GM19193 (cell line): Measurements from ENCODE around the gene GNAZ.

Experiments used
- POLR2A ChIP-seq: IDR thresholded peaks from 4 replicates; pipeline ENCODE4 v1.6.1; 2011; ENCODE audit not compliant: insufficient read depth, insufficient read length; ENCODE audit errors: extremely low read depth

Gene GNAZ

DNA sequence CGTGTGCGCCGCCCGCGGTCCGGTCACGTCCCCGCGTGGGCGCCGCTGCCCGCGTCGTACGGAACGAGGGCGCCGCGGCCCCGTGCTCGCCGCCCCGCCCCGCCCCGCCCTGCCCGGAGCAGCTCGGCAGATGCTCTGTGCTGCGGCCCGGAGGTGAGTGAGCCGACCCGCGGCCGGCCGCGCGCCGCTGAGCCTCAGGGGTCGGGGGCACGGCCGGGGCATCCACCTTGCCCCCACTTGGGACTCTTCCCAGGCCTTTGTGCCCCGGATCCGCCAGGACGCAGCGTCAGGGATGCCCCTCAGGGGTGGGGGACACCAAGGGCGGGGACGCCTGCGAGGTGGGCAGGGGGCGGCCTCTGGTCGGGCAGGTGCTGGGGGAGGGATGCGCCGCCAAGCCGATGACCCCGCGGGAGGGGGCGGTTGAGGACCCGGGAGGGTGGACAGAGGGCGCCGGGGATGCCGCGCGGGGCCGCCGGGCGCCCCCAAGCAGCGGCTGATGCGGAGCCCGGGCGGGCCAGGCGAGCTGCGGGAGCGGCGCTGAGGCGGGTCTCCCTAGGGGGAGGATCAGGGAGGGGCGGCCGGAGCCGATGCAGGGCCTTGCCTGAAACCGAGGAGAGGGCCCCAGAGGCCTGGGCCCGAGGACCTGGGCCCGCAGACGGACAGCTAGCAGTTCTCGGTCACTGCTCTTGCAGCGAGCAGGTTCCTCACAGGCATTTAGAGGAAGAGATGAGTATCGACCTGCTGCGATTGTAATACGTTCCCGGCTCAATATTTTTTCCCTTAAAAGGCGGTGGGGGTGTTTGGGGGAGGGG is at the start of gene GNAZ:
Gene GNAZ (plus strand): TSS at position 102 of the 812 bp plus-strand sequence. CDS start 25,177 bp downstream, outside the sequence.
- no peak for TF ChIP-seq POLR2A

DNA sequence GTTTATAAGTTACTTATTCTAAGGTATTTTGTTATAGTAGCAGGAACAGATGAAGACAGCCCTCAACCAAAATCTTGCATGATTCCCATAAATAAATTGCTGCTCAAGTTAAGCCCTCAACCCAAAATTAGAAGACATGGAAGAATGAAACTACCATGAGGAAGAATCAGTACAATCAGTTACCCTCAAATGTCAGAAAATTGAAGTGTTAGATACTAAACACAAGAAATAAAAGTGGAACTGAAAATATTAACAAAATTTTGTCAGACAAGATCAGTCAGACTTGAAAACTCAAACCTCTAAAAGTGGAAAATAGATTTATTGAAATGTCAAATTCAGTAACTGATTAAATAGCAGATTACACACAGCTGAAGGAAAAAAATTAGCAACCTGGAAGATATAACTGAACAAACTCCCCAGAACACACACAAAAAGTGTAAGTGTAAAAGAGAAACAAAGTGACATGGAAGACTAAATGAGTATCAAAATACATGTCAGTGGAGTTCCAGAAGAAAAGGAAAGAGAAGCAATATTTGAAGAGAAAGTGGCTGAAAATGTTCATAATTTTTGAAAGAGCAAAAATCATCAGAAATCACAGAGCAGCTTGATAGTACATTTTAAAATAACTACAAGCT is 49.5 kb upstream of the GNAZ start:
- TF ChIP-seq POLR2A, result no peak

GRCh38 chr22:23023294-23023693 is 47.0 kb upstream of the GNAZ start:
- TF ChIP-seq POLR2A, result no peak

- TF ChIP-seq POLR2A, result no peak
These were observed 43.5 kb upstream of the GNAZ start for GRCh38 chr22:23026777-23027176.

DNA sequence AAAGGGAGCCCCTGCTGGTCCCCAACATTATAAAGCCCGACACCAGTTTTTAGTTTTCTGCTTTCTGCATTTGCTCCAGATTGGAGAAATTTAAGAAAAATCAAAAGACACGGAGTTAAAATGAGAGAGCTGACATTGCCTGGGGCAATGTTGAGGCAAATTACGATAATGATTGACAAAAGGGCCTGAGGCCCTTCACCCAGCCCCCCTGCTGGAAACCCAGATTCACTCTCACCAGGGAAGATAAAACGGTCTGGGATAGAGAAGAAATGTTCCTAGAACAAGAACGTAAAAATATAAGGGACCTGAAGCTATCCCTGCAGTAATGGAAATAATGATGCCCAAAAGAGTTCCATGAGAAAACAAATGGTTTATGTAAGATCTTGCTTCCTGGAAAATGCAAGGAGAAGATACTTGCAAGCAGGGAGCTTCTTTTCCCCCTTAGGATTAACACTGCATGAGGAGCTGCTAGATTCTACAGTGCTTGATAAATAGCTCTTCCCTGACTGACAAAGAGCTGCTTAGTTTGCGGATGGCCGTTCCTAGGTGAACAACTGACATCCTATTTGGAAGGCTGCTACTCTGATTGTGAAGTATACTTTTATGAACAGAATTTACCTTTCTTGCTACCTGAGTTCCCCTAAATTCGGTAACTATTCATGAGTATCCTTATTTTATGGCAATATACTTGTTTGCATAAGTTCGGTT is 40.6 kb upstream of the GNAZ start:
- TF ChIP-seq POLR2A, result no peak

- no peak for TF ChIP-seq POLR2A
These were observed 38.9 kb upstream of the GNAZ start for GRCh38 chr22:23031381-23031780.

- no peak for TF ChIP-seq POLR2A
These were observed 38.5 kb upstream of the GNAZ start for GRCh38 chr22:23031786-23032185.

DNA sequence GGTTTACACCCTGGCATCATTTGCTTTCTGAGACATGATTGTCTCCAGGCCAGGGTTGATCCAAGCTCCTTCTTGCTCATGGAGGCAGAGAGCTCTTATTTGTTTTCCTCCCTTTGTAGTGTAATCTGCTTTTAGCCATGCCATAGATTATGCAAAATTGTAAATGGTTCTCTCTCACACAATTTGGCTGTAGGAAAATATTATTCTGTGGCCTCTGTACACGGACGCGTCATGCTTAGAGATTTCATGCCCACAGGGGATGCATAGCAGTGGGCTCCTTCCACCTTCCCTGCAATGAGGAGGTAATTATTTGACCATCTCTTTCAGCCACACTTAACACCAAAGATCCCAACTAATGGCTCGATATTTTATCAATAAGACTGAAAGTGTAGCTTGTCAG is 37.7 kb upstream of the GNAZ start:
- TF ChIP-seq POLR2A, result no peak

DNA sequence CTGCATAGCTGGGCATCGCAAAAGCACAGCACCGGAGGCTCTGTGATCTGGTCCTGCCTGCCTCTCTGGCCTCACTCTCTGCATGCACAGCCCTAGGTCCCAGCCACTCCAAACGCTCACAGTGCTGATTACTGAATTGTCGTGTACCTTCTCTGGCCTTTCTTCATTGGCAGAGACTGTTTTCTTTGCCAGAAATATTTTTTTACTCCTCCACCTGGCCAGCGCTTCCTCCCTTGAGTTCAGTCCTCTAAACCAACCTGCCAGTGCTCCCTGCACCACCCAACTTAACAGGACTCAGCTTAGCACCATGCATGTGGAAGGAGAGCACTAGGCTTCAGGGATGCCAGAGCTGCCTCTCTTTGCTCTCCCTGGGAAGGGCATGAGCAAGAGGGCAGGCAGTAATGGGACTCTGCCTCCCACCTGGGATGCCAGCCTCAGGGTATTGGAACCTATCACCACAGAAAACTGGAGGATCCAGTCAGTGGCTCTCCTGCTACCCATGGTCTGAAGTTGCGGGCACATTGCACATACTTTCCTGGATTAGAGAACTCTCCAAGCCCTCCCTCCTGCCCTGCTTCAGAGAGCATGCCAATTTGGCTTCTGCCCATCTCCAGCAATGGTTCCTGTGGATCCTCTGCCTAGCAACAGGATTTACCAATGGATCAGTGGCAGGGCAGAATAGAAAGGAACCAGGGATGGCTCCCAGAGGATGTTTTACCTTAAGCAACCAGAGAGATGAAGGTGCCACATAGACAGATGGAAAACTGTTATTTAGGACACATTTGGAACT is 37.0 kb upstream of the GNAZ start:
- no peak for TF ChIP-seq POLR2A

DNA sequence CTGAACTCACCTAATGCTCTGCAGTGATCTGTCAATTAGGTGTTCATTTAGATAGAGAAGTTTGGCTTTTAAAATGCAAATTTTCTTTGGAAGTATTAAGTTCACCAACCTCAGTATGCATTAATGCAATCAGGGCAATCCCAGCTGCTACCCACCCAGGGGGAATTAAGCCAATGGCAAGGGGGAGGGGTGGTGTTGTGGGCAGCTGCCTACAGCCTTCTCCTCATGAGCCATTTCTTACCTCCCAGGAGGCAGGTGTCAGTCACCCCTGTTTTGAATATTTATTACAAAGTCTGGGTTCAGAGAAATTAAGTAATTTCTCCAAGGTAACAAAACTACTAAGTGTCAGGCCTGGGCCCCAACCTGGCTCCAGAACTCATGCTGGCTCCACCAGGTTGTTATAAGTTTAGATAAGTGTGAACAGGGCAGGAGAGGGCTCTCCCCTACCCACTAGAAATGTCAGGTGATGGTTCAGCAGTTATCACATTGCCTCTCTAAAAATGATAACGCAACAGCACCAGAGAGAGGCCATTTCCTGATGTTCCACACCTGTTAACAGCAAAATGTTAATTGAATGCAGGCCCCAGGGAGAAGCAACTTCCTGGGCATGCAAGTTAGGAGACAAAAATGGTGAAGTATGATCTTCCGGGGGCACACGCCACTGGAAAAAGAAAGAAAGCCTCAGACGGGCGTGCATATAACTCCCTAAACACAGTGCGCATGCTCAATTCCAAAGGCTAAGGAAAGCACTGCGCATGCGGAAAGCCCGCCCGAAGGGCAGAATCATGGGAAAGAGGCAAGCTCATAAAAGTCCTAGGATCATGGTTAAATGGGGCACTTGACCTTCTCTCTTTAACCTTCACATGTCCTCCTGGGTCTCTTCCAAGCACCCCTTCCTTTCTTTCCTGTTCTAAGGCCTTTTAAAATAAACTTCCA is 35.4 kb upstream of the GNAZ start:
- no peak for TF ChIP-seq POLR2A

DNA sequence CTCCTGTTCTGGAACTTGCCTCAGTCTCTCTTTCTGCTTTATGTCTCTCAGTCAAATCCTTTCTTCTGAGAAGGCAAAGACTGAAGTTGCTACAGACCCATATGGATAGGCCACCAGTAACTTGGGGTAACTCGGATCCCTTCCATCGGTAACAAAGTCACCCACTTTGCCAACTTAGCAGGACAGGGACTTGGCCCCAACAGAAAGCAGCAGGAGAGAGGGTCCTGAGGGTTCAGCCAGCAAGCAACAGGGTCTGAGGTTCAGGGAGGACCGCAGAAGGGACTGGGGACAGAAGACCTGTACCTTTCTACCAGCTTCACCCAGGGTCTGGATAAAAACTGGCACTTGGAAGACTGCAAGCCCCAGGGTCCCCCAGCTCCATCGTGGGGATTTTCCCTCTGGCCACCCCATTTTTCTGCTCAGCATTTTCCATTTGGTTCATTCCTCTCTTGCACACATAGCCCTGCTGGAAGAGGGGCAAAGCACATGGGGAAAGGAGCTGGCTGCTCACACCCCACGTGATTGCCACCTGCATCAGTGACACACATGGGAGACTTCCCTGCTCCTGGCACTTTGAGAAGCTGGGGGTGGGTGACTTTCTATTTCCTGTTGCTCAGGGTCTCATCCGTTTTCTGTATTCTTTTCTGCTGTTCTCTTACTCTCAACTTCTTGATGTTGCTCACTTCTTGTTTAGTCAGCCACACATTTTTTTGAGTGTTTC is 34.6 kb upstream of the GNAZ start:
- TF ChIP-seq POLR2A, result no peak

GRCh38 chr22:23036684-23037428 is 33.5 kb upstream of the GNAZ start:
- no peak for TF ChIP-seq POLR2A
